Endothelial cell of umbilical vein (primary cell): ENCODE measurements around the gene RABL6. TPM values are rescaled to one million over a fixed set of nuclear protein-coding genes. Genes with fewer than 3 reads are reported as not detected.

Experiments used
- BruUV-seq: library from RNA; stranded (reverse); fragments of 400-500 nt; replicated peaks from 2 replicates; lab custom pipeline; 2021; lab: Mats Ljungman, UMichigan
- CTCF ChIA-PET: fragments of 300-600, 350-600 bp; sonication (Branson Sonifier 250); formaldehyde crosslinking; loops from one replicate; lab custom pipeline; 2021; ENCODE audit warnings: antibody characterized with exemption, inconsistent platforms; lab: Charles Lee
- POLR2A ChIA-PET: fragments of 300-600, 350-600 bp; sonication (Branson Sonifier 250); formaldehyde crosslinking; loops from one replicate; lab custom pipeline; 2021; ENCODE audit warnings: antibody characterized with exemption, inconsistent platforms; lab: Charles Lee
- DNase-seq: peaks from one replicate; pipeline ENCODE4 v3.0.0-alpha.2; 2011; ENCODE audit warnings: low read depth, low spot score
- FAIRE-seq: peaks from 2 replicates; lab custom pipeline; 2011; peaks lifted over from hg19 to GRCh38; lab: Jason Lieb, UNC
- H2AFZ ChIP-seq: 2 replicates; pipeline ENCODE4 v1.6.0; 2012; ENCODE audit warnings: low read depth, low read length, control low read depth, inconsistent platforms
- H3K27ac ChIP-seq: 2 replicates; pipeline ENCODE4 v1.5.1; 2011; ENCODE audit warnings: low read depth, mild to moderate bottlenecking, control low read depth, low read length, moderate library complexity; ENCODE audit not compliant: insufficient read depth
- H3K27me3 ChIP-seq, 2 experiments: 2 replicates each; pipeline versions ENCODE4 v1.6.0 to v1.6.1; 2011; ENCODE audit warnings: low read length in 2 of 2, mixed read lengths in 1 of 2; ENCODE audit not compliant: control insufficient read depth in 2 of 2, insufficient read depth in 2 of 2
- H3K36me3 ChIP-seq, 2 experiments: 2 replicates in 1 of 2; 3 replicates in 1 of 2; pipeline ENCODE4 v1.5.1; 2011; ENCODE audit warnings: low read length in 2 of 2, mild to moderate bottlenecking in 1 of 2, moderate library complexity in 1 of 2; ENCODE audit not compliant: control insufficient read depth in 2 of 2, insufficient read depth in 2 of 2; ENCODE audit errors: extremely low read depth in 1 of 2
- H3K4me1 ChIP-seq: 3 replicates; pipeline ENCODE4 v1.5.1; 2011; ENCODE audit warnings: mild to moderate bottlenecking, low read length; ENCODE audit not compliant: control insufficient read depth, insufficient read depth; ENCODE audit errors: extremely low read depth
- H3K4me2 ChIP-seq: 2 replicates; pipeline ENCODE4 v1.6.1; 2011; ENCODE audit warnings: low read length, control low read depth, mixed read lengths; ENCODE audit not compliant: insufficient read depth
- H3K4me3 ChIP-seq, 3 experiments: fragments of 200-600 bp in 1 of 3; sonication (generic), shearing (Covaris generic) in 1 of 3; replicated peaks in 1 of 3; 2 replicates each; pipeline ENCODE4 v1.5.1; 2011 to 2016; ENCODE audit warnings: control low read depth in 3 of 3, low read length in 3 of 3, mild to moderate bottlenecking in 2 of 3, inconsistent platforms in 1 of 3, low read depth in 1 of 3, moderate library complexity in 1 of 3; ENCODE audit not compliant: insufficient read depth in 1 of 3
- H3K79me2 ChIP-seq: 2 replicates; pipeline ENCODE4 v1.6.0; 2012; ENCODE audit warnings: low read length, inconsistent platforms; ENCODE audit not compliant: control insufficient read depth, insufficient read depth
- H3K9ac ChIP-seq: replicated peaks from 2 replicates; pipeline ENCODE3; 2011; ENCODE audit warnings: low read length, control low read depth; ENCODE audit not compliant: insufficient read depth; ENCODE audit errors: extremely low read depth
- H3K9me1 ChIP-seq: replicated peaks from 3 replicates; pipeline ENCODE4 v1.6.0; 2011; ENCODE audit warnings: mild to moderate bottlenecking, low read length; ENCODE audit not compliant: control insufficient read depth, insufficient read depth; ENCODE audit errors: extremely low read depth
- H3K9me3 ChIP-seq: replicated peaks from 2 replicates; pipeline ENCODE4 v1.5.1; 2012; ENCODE audit warnings: low read length, inconsistent platforms; ENCODE audit not compliant: control insufficient read depth, insufficient read depth
- H4K20me1 ChIP-seq: replicated peaks from 2 replicates; pipeline ENCODE3; 2011; ENCODE audit warnings: mild to moderate bottlenecking, low read length; ENCODE audit not compliant: control insufficient read depth, insufficient read depth; ENCODE audit errors: extremely low read depth
- EZH2 ChIP-seq: IDR thresholded peaks from 2 replicates; pipeline ENCODE4 v1.6.1; 2012; ENCODE audit warnings: borderline replicate concordance, low read depth, mild to moderate bottlenecking, moderate library complexity, low read length, inconsistent platforms; ENCODE audit not compliant: severe bottlenecking
- GATA2 ChIP-seq: IDR thresholded peaks from 2 replicates; pipeline ENCODE4 v1.7.0; 2011; ENCODE audit warnings: low read depth, mild to moderate bottlenecking, moderate library complexity, mixed read lengths, low read length; ENCODE audit not compliant: insufficient read length, insufficient read depth
- JUN ChIP-seq: IDR thresholded peaks from 2 replicates; pipeline ENCODE4 v1.6.1; 2011; ENCODE audit warnings: borderline replicate concordance, low read depth; ENCODE audit not compliant: insufficient read length, insufficient read depth
- MYC ChIP-seq: IDR thresholded peaks from one replicate; pipeline ENCODE4 v1.6.1; 2011; ENCODE audit warnings: mild to moderate bottlenecking, low read depth, low read length
- POLR2A ChIP-seq: IDR thresholded peaks from 2 replicates; pipeline ENCODE4 v1.6.1; 2012; ENCODE audit warnings: low read depth, mild to moderate bottlenecking, control low read depth, low read length
- dilution Hi-C: fragments of 300-500 bp; cut with MboI; formaldehyde crosslinking; loops from one replicate; pipeline ENCODE4 v1.15.0; 2019; ENCODE audit warnings: low sequenced_read_pairs; ENCODE audit not compliant: extremely low pct_ligation_motif_present
- intact Hi-C: fragments of 100-400 bp; cut with micrococcal nuclease; formaldehyde crosslinking; loops from one replicate; pipeline ENCODE4 v1.10.0; 2022
- polyA plus RNA-seq, 4 experiments: library from polyadenylated mRNA; depleted of rRNA in 3 of 4; stranded (reverse) in 3 of 4; unstranded in 1 of 4; fragments of >200 nt; gene quantifications; 2 replicates each; pipeline versions ENCODE4 v1.2.1 to v1.2.3, GENCODE V29; 2011 to 2012; ENCODE audit warnings: missing spikeins in 1 of 4
- total RNA-seq: library from RNA; stranded (reverse); gene quantifications from 2 replicates; pipeline ENCODE4 v1.2.3, GENCODE V29; 2021
- TF ChIP-seq, protein P1 (sequence below): IDR thresholded peaks from 2 replicates; pipeline ENCODE4 v1.6.1; 2011; ENCODE audit not compliant: insufficient read depth, insufficient read length
- TF ChIP-seq, protein P2 (sequence below), 2 donors: IDR thresholded peaks; 1 replicate in 1 of 2; 2 replicates in 1 of 2; pipeline ENCODE4 v1.5.1; 2011; ENCODE audit warnings: low read length in 2 of 2, mild to moderate bottlenecking in 2 of 2, moderate library complexity in 2 of 2, control low read depth in 1 of 2, inconsistent platforms in 1 of 2, low read depth in 1 of 2; ENCODE audit not compliant: insufficient read depth in 1 of 2; ENCODE audit errors: extremely low read depth in 1 of 2

Gene RABL6
- total and polyA plus RNA-seq, 2 donors (not counting 3 experiments of a cell fraction or from before 2014, with no cell fraction given): 60.8 to 112 TPM

DNA sequence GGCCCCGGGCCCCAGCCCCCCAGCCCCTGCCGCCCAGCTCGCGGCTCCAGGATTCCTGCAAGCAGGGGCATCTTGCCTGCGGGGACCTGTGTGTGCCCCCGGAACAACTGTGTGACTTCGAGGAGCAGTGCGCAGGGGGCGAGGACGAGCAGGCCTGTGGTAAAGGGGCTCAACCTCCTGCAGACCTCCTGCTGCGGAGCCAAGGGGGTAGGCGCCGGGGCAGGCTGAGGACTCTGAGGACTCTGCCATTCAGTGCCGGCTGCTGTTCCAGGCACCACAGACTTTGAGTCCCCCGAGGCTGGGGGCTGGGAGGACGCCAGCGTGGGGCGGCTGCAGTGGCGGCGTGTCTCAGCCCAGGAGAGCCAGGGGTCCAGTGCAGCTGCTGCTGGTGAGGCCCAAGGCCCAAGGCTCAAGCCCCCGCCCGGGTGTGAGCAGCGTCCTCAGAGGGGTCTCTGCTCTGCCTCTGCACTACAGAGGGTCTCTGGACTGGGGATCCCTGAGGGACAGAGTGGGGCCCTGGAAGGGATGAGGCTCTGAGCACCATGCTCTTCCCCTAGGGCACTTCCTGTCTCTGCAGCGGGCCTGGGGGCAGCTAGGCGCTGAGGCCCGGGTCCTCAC, 47.8 kb downstream of the RABL6 start:
- POLR2A ChIA-PET: no interaction called here
- Histone ChIP-seq H2AFZ (no peak overlapping the region), H4K20me1 (no peaks in the 10 kb centered on the region), H3K27ac (no peak overlapping the region), H3K27me3 (no peaks in the 10 kb centered on the region), H3K4me1 (no peaks in the 10 kb centered on the region), H3K4me2 (no peak overlapping the region), H3K9me1 (no peaks in the 10 kb centered on the region), H3K9me3 (no peaks in the 10 kb centered on the region), H3K4me3 (no peak overlapping the region), H3K9ac (no peak overlapping the region), H3K36me3 (no peaks in the 10 kb centered on the region), H3K79me2 (no peaks in the 10 kb centered on the region)
- intact Hi-C loops: no loop called here
- BruUV-seq: no TSS peak
- dilution Hi-C loops: no loop called here
- TF ChIP-seq GATA2 (no peak), POLR2A (no peak), JUN (no peak), EZH2 (no peak), MYC (no peak)
- TF ChIP-seq, protein P1, sequence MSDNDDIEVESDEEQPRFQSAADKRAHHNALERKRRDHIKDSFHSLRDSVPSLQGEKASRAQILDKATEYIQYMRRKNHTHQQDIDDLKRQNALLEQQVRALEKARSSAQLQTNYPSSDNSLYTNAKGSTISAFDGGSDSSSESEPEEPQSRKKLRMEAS: no peak
- TF ChIP-seq, protein P2, sequence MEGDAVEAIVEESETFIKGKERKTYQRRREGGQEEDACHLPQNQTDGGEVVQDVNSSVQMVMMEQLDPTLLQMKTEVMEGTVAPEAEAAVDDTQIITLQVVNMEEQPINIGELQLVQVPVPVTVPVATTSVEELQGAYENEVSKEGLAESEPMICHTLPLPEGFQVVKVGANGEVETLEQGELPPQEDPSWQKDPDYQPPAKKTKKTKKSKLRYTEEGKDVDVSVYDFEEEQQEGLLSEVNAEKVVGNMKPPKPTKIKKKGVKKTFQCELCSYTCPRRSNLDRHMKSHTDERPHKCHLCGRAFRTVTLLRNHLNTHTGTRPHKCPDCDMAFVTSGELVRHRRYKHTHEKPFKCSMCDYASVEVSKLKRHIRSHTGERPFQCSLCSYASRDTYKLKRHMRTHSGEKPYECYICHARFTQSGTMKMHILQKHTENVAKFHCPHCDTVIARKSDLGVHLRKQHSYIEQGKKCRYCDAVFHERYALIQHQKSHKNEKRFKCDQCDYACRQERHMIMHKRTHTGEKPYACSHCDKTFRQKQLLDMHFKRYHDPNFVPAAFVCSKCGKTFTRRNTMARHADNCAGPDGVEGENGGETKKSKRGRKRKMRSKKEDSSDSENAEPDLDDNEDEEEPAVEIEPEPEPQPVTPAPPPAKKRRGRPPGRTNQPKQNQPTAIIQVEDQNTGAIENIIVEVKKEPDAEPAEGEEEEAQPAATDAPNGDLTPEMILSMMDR (IDR thresholded peaks at IDR 0.05; ENCODE audit: extremely low read depth in 1 of 2, insufficient read depth in 1 of 2, low read depth in 1 of 2, low read length in 2 of 2): no peak
- CTCF ChIA-PET: interaction anchor here (1.1 kb wide), 1 partner anchor 13 kb away, joined by 3 read pairs; the partner anchor contains the start of gene AJM1
- FAIRE-seq (no peak), DNase-seq (no peak)
